Activated naive CD4-positive, alpha-beta T cell treated with anti-CD3 and anti-CD28 coated beads for 36 hours (primary cell): Measurements from ENCODE around the gene VAPB. TPM values are rescaled to one million over a fixed set of nuclear protein-coding genes. Genes with fewer than 3 reads are reported as not detected.

Source experiments
- CTCF ChIA-PET: fragments of 350-600 bp; sonication (Branson Sonifier 250); formaldehyde crosslinking; loops from one replicate; lab custom pipeline; 2021; ENCODE audit warnings: antibody characterized with exemption; lab: Charles Lee
- DNase-seq: peaks from one replicate; pipeline ENCODE4 v3.0.0-alpha.2; 2020
- H3K27ac Mint-ChIP-seq: one replicate; pipeline ENCODE4 v1.8.0; 2021; ENCODE audit warnings: mild to moderate bottlenecking, mixed read lengths
- H3K27me3 Mint-ChIP-seq: one replicate; pipeline ENCODE4 v1.8.0; 2021; ENCODE audit warnings: low read depth, mixed read lengths
- H3K36me3 Mint-ChIP-seq: one replicate; pipeline ENCODE4 v1.8.0; 2021; ENCODE audit warnings: low read depth, mixed read lengths
- H3K4me1 Mint-ChIP-seq: one replicate; pipeline ENCODE4 v1.8.0; 2021; ENCODE audit warnings: low read depth, mixed read lengths
- H3K4me3 Mint-ChIP-seq: one replicate; pipeline ENCODE4 v1.8.0; 2021; ENCODE audit warnings: mild to moderate bottlenecking, moderate library complexity, mixed read lengths
- H3K9me3 Mint-ChIP-seq: one replicate; pipeline ENCODE4 v1.8.0; 2021; ENCODE audit warnings: mixed read lengths
- intact Hi-C: fragments of 100-400 bp; cut with micrococcal nuclease; formaldehyde crosslinking; loops from one replicate; pipeline ENCODE4 v1.15.1; 2023
- total RNA-seq, 2 experiments: library from RNA; stranded (reverse); gene quantifications; one replicate each; pipeline ENCODE4 v1.2.3, GENCODE V29; 2021

Gene VAPB
- total RNA-seq, 2 experiments from 2014 or later = 26.8 to 27.9 TPM

DNA sequence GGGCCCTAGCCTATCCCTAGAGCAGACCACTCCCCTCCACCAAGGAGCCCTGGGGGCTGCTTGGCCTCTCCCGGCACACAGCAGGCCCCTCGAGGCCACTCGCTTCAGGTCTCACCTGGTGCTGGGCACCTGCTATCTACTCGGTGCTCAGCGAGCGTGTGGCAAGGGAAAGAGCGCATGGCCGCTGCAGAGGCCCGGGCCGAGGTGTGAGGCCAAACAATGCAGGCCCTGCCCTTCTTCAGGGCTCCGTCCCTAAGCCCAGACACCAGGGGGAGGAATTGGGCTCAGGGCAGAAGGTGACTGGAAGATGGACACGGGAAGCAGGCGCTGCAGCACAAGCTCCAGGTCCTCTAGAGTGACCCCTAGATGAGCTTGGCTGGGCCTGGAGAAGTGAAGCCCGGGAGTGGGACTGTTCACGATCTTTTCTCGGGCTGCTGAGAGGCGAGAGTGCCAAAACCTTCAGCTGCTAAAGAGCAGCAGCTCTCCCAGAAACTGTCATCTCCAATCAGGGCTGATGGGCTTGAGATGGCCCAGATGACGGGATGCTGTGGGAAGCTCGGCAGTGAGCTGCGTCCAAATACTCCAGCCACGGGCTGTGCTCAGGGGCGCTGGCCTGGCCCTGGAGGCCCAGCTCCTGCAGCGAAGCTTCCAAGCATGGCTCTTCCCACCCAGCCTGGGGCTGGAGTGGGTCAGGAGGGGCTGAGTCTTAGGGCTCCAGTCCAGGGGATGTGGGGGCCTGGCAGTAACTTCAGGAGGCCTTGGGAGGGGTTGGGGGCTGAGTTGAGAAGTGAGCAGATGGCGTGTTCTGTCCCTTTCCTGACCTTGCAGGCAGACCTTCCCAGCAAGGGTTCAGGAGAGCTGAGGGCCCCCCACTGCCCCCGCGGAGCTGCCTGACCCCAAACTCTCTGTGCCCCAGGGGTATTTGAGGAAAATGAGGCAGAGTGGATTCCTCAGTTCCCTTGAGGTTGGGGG lies 82.5 kb downstream of the VAPB start:
- Mint-ChIP-seq H3K36me3 (no peaks in the 10 kb centered on the region), H3K27me3 (peaks cover 4% of the 10 kb centered on the region), H3K4me3 (no peak overlapping the region), H3K27ac (no peak overlapping the region), H3K4me1 (no peaks in the 10 kb centered on the region), H3K9me3 (no peaks in the 10 kb centered on the region)
- CTCF ChIA-PET = no interaction called here
- intact Hi-C loops = no loop called here
- DNase-seq = no peak

DNA sequence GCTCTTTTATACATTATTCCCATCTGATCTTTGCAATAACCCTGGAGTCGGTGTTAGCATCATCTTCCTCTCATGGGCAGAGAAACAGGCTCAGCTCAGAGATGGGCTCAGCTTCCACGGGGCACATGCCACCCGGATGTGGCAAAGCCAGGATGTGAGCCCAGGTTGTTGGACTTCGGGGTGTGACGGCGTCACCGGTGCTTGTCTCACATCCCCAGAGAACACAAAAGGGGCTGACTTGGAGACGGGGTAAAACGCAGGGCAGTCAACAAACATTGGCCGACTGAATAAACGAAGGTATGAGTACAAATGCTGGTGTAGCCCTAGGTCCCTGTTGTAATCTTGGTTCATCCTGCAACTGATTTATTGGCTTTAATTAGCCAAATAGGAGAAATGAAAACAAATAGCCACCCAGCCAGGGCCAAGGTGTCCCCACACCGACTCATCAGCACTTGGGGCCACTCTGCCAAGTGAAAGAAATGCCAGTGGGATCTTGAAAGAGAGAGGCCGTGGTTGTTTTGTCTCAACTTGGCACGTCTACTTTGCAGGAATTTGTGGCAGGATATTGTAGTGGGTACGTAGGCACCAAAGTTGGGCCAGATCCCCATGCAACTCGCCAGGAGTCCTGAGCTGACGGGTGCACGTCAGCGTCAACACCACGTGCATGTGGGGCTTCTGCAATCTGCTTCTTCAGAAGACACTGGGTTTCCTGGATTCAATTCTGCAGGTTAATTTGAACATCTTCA lies 83.4 kb downstream of the VAPB start:
- H3K36me3 Mint-ChIP-seq = no peaks in the 10 kb centered on the region
- CTCF ChIA-PET = interaction anchor here (0.7 kb wide), 1 partner anchor 743 kb away, joined by 5 read pairs; no protein-coding TSS in a partner anchor
- H3K4me1 Mint-ChIP-seq = no peaks in the 10 kb centered on the region
- no peak overlapping the region for H3K27ac Mint-ChIP-seq
- DNase-seq = no peak
- H3K9me3 Mint-ChIP-seq = no peaks in the 10 kb centered on the region
- H3K4me3 Mint-ChIP-seq = no peak overlapping the region
- intact Hi-C loops = no loop called here
- H3K27me3 Mint-ChIP-seq = peaks cover 3% of the 10 kb centered on the region

DNA sequence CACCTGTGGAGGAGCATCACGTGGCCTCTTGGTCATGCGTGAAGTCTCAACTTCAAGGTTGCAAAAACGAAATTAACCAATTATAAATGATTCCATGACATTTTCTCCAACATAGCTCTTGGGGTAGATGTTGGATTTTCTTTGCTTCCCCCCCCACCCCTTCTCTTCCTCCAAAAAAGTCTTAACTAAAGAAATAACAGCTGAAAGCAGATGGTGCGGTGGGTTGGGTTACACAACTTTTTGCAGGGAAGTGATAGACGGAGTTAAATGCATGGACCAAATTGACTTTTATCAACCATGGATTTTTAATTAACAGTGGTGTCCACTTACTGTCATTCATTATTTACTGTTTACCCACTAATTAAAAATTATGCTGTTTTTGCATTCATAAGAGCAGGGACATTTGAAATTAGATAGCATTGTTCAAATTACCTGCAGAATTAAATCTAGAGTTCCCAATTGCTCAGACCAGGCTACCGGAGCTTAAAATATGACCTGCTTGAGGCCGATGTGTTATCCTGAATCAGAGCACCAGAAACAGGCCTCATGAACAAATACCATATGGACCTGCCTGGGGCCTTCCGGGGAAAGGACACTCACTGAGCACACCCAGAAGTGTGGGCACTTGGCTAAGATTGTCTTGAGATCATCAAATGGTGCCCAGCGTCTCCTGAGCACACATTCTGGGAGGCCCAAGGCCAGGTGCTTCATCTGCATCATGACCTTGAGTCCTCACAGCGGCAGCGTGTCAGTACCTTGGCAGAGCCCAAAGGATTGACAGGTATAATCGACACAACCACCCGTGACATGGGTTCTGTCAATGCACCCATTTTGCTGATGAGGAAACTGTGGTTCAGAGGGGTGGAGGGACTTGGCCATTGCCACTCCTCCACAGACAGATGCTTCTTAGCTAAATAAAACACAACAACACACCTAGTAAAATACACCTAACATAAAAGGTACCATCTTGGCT lies 84.7 kb downstream of the VAPB start:
- CTCF ChIA-PET = no interaction called here
- no peak overlapping the region for H3K27ac Mint-ChIP-seq
- no peak for DNase-seq
- no peak overlapping the region for H3K4me3 Mint-ChIP-seq
- no peaks in the 10 kb centered on the region for H3K27me3 Mint-ChIP-seq
- H3K4me1 Mint-ChIP-seq = no peaks in the 10 kb centered on the region
- intact Hi-C loops = no loop called here
- H3K9me3 Mint-ChIP-seq = peaks cover 2% of the 10 kb centered on the region
- no peaks in the 10 kb centered on the region for H3K36me3 Mint-ChIP-seq

DNA sequence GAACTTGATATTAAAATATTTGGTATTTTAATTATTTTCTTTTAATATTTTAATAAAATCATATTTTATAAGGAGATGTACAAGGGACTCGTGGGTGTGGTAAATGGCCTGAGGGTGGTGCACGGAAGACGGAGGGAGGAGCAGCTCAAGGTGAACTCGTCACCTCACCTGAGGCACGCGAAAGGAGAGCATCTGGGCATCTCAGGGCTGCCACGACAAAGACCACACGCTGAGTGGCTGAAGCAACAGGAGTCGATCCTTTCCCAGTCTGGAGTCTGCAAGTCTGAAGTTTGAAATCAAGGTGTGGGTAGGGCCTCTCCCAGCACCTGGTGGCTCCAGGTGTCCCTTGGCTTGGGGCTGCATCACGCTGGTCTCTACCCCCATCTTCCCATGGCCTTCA lies 86.4 kb downstream of the VAPB start:
- no peaks in the 10 kb centered on the region for H3K36me3 Mint-ChIP-seq
- intact Hi-C loops = no loop called here
- H3K4me3 Mint-ChIP-seq = no peak overlapping the region
- no peak for DNase-seq
- H3K27me3 Mint-ChIP-seq = no peaks in the 10 kb centered on the region
- H3K4me1 Mint-ChIP-seq = no peaks in the 10 kb centered on the region
- H3K9me3 Mint-ChIP-seq = peaks cover 2% of the 10 kb centered on the region
- H3K27ac Mint-ChIP-seq = no peak overlapping the region
- CTCF ChIA-PET = no interaction called here

DNA sequence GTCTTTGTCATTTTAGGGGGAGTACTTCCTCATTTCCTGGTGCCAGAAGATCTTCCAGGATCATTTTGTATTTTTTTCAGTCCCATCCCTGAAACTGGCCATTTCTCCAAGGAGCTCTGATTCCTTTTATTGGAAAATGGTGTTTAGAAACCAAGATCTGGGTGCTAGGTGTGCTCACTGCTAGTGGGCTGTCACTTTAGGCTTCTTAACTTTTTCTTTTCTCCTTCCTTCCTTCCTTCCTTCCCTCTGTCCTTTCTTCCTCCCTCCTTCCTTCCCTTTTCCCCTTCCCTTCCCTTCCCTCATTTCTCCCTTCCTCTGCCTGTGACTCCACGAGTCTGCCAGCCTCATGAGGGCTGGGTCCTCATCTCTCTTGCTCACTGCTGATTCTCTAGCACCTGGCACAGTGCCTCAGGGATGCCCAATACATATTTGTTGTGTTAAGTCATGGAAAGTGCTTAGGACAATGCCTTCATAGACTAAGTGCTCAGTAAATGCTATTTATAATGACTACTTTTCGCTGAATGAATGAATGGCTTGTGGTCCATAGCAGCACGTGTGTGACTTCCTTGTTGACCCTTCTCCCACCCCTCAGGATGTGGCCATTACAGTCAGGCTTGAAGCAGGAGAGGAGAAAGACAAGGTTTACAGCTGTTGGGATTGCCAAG lies 89.2 kb downstream of the VAPB start:
- intact Hi-C loops = no loop called here
- H3K9me3 Mint-ChIP-seq = peaks cover 2% of the 10 kb centered on the region
- peaks cover 8% of the 10 kb centered on the region for H3K27me3 Mint-ChIP-seq
- CTCF ChIA-PET = interaction anchor here (1.0 kb wide), 1 partner anchor 15 kb away, joined by 3 read pairs; no protein-coding TSS in a partner anchor
- no peak overlapping the region for H3K27ac Mint-ChIP-seq
- peaks cover 3% of the 10 kb centered on the region for H3K4me1 Mint-ChIP-seq
- no peak overlapping the region for H3K4me3 Mint-ChIP-seq
- no peak for DNase-seq
- H3K36me3 Mint-ChIP-seq = no peaks in the 10 kb centered on the region

DNA sequence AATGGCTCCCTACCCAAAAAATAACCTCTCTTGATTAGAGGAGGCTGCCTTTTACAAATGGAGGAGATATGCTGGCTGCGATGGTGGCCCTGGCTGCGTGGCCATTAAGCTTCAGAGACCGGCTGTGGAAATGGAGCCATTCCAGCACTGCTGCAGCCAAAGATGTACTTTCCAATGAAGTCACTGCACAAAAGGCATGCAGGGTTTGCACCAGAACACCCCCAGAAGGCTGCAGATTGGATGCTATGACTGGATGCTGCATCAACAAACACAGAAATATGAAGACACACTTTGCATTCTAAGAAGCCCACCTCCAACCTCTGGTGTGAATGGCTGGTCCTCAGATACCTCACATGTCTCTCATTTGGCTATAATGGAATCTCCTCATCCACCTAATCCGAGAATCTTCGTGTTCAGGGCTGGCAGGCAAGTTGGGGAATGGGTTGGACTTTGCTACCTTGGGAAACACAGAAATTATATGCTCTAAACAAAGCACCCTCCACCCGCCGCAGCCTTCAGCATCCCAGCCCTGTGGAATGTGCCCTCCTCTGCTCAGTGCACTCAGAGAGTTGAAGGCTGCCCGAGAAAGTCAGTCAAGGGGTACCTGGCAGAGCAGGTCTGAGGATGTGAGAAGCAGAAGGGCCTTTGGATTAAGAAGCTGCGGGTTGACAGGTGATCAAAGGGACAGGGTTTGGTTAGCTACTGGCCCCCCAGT lies 90.9 kb downstream of the VAPB start:
- no peaks in the 10 kb centered on the region for H3K36me3 Mint-ChIP-seq
- CTCF ChIA-PET = interaction anchor here (0.6 to 2.5 kb wide), 4 partner anchors 47 to 701 kb away, joined by 5 to 10 read pairs (median 6); no protein-coding TSS in a partner anchor
- H3K4me1 Mint-ChIP-seq = peaks cover 3% of the 10 kb centered on the region
- intact Hi-C loops = loop anchor here (5.0 kb wide), 2 partner anchors 357 to 372 kb away; partner anchors contain the start of genes GNAS and GNAS-AS1
- H3K4me3 Mint-ChIP-seq = no peak overlapping the region
- no peak for DNase-seq
- H3K9me3 Mint-ChIP-seq = peaks cover 2% of the 10 kb centered on the region
- H3K27me3 Mint-ChIP-seq = peaks cover 8% of the 10 kb centered on the region
- no peak overlapping the region for H3K27ac Mint-ChIP-seq

DNA sequence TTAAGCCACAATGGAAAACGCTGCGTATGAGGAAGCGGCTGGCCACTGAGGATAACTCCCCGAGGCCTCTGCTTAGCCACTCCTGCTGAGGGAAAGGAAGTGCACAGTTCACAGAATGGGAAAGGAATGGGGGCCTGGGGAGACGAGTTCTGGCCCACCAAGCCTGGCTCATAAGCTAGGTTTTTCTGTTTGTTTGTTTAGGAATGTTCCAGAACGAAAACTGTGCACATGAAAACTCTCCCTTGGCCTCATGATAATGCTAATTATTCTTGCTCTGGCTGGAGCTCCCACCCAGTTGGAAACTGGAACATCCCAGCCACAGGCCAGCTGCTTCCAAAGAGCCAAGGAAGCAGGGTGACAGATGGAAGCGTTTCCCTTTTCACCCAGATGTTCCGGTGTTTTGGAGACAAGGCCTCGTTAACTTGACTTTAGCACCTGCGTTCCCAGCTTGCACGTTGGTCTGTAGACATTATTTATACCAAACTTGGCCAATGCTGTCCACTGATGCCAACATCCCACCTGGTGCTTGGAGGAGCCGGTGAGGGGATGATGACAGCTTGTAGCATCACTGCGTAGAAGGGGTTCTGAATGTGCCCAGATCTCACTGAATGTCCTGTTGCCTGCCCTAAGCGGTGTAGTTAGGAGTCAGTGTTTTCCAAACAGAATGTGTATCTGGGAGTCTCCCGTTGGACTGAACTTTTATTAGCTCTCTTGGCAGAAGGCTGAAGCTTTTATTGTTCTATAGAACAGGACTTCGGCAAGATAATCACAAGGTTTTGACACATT lies 91.7 kb downstream of the VAPB start:
- no peak overlapping the region for H3K27ac Mint-ChIP-seq
- peaks cover 3% of the 10 kb centered on the region for H3K4me1 Mint-ChIP-seq
- CTCF ChIA-PET = interaction anchor here (0.5 to 2.5 kb wide), 10 partner anchors 9 to 372 kb away, joined by 3 to 10 read pairs (median 4); partner anchors contain the start of genes GNAS and VAPB
- intact Hi-C loops = loop anchor here (1.0 to 5.0 kb wide), 3 partner anchors 171 to 372 kb away; partner anchors contain the start of genes GNAS, GNAS-AS1 and STX16
- H3K4me3 Mint-ChIP-seq = no peak overlapping the region
- H3K27me3 Mint-ChIP-seq = peaks cover 8% of the 10 kb centered on the region
- H3K9me3 Mint-ChIP-seq = peaks cover 5% of the 10 kb centered on the region
- no peak for DNase-seq
- H3K36me3 Mint-ChIP-seq = no peaks in the 10 kb centered on the region

DNA sequence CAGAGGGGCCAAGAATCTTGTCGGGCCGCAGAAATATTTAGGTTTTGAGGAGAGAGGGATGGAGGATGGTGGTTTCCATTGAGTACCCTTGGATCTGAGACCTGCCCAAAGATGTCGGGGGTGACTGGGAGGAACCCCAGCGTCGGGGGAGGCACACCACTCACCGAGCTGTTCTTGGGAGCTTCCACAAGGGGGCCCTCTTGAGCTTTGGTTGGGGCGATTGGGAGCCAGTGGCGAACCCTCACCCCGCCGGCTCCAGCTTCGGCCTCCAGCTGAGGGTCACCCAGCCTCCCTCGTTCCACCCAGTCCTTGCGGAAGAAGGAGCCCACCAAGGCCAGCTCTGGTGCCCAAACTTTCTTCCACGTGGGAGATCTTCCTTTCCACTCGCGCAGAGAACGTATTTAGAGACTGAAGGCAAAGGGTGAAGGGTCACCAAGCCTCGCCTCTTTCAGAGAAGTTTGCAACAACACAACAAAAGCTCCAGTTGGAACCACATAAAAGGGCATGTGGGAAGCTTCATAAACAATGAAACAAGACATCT lies 92.5 kb downstream of the VAPB start:
- Mint-ChIP-seq H3K4me1 (peaks cover 3% of the 10 kb centered on the region), H3K4me3 (no peak overlapping the region), H3K27me3 (peaks cover 15% of the 10 kb centered on the region), H3K27ac (no peak overlapping the region), H3K36me3 (peaks cover 5% of the 10 kb centered on the region), H3K9me3 (peaks cover 13% of the 10 kb centered on the region)
- CTCF ChIA-PET = interaction anchor here (0.5 to 2.5 kb wide), 13 partner anchors 8 to 917 kb away, joined by 3 to 10 read pairs (median 4); partner anchors contain the start of genes GNAS and VAPB
- peak; percentile 71 for DNase-seq
- intact Hi-C loops = loop anchor here (1.0 to 5.0 kb wide), 3 partner anchors 170 to 371 kb away; partner anchors contain the start of genes GNAS, GNAS-AS1 and STX16

DNA sequence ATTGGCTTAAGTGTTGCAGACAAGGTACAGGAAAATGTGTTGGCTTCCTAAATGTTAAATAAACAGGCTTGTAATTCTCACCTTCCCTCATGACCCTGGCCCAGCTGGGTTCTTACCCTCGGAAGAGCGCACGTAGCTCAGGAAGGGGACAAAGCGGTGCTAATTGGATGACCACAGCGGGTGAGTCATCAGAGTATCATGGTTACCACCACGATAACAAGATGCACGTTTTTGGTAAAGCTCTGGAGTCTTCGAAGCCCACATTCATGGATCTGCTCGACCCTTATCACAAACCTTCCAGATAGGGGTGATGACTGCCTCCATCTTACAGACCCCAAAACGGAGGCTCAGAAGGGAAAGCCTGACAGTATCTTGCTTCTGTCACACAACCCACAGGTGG lies 93.4 kb downstream of the VAPB start:
- Mint-ChIP-seq H3K36me3 (peaks cover 5% of the 10 kb centered on the region), H3K27me3 (peaks cover 15% of the 10 kb centered on the region), H3K4me3 (no peak overlapping the region), H3K4me1 (peaks cover 3% of the 10 kb centered on the region), H3K9me3 (peaks cover 17% of the 10 kb centered on the region), H3K27ac (no peak overlapping the region)
- no peak for DNase-seq
- intact Hi-C loops = loop anchor here (5.0 kb wide), 2 partner anchors 355 to 370 kb away; partner anchors contain the start of genes GNAS and GNAS-AS1
- CTCF ChIA-PET = interaction anchor here (0.7 to 2.5 kb wide), 4 partner anchors 10 to 246 kb away, joined by 3 to 7 read pairs (median 4); partner anchors contain the start of gene VAPB
